C4-2B (cell line): Measurements from ENCODE around the gene SLC35D2.

Experiments used
- CTCF ChIP-seq: fragments of 450-650 bp; conservative IDR thresholded peaks from 2 replicates; pipeline ENCODE4 v1.5.1; 2017; ENCODE audit warnings: mild to moderate bottlenecking
- ZFX ChIP-seq: fragments of 450-650 bp; IDR thresholded peaks from 2 replicates; pipeline ENCODE4 v1.6.1; 2017

GRCh38 chr9:96411129-96411838 is 27.8 kb upstream of the SLC35D2 start:
- TF ChIP-seq CTCF (no peak), ZFX (no peak)
